ENCODE results near the gene GCLC. TPM values are rescaled to one million over a fixed set of nuclear protein-coding genes. Genes with fewer than 3 reads are reported as not detected.

The GCLC gene
- total RNA-seq, 1 experiment from 2014 or later = 33.5 TPM

DNA sequence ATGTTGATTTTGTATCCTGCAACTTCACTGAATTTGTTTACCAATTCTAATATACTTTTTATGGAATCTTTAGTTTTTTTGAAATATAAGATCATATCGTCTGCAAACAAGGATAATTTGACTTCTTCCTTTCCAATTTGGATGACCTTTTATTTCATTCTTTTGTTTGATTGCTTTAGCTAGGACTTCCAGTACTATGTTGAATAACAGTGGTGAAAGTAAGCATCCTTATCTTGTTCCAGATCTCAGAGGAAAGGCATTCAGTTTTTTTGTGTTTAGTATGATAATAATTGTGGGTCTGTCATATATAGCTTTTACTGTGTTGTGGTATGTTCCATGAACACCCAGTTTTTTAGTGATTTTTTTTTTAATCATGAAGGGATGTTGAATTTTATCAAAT, 75.7 kb downstream of the GCLC start:
- H3K4me3 ChIP-seq (ENCODE audit: low read depth, low read length, poor library complexity, severe bottlenecking) = no peak overlapping the region
- ChIA-PET CTCF (no interaction called here), POLR2A (ENCODE audit: low non-redundant PET) (no interaction called here)
- H3K36me3 ChIP-seq (ENCODE audit: insufficient read depth, low read length, poor library complexity, severe bottlenecking) = no peaks in the 10 kb centered on the region
- intact Hi-C loops (cut with micrococcal nuclease; ENCODE audit: unreplicated experiment) = no loop called here
- TF ChIP-seq, protein P1, sequence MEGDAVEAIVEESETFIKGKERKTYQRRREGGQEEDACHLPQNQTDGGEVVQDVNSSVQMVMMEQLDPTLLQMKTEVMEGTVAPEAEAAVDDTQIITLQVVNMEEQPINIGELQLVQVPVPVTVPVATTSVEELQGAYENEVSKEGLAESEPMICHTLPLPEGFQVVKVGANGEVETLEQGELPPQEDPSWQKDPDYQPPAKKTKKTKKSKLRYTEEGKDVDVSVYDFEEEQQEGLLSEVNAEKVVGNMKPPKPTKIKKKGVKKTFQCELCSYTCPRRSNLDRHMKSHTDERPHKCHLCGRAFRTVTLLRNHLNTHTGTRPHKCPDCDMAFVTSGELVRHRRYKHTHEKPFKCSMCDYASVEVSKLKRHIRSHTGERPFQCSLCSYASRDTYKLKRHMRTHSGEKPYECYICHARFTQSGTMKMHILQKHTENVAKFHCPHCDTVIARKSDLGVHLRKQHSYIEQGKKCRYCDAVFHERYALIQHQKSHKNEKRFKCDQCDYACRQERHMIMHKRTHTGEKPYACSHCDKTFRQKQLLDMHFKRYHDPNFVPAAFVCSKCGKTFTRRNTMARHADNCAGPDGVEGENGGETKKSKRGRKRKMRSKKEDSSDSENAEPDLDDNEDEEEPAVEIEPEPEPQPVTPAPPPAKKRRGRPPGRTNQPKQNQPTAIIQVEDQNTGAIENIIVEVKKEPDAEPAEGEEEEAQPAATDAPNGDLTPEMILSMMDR (conservative IDR thresholded peaks at IDR 0.05; ENCODE audit: low read depth, low read length) = no peak
- TF ChIP-seq EZH2 (IDR thresholded peaks at IDR 0.05; ENCODE audit: borderline replicate concordance, low read depth, low read length, poor library complexity, severe bottlenecking) = no peak
- no TSS peak for BruUV-seq (replicated peaks)
- H3K4me1 ChIP-seq (ENCODE audit: insufficient read depth, low read length, poor library complexity, severe bottlenecking) = no peaks in the 10 kb centered on the region
- H3K27me3 ChIP-seq (replicated peaks; ENCODE audit: insufficient read depth, low read depth, low read length, poor library complexity) = peaks cover 9% of the 10 kb centered on the region
- H3K9me3 ChIP-seq (ENCODE audit: low read depth, low read length, poor library complexity, severe bottlenecking) = no peaks in the 10 kb centered on the region
- H3K27ac ChIP-seq (ENCODE audit: low read depth, low read length, poor library complexity, severe bottlenecking) = no peak overlapping the region
- DNase-seq (ENCODE audit: low spot score) = no peak

DNA sequence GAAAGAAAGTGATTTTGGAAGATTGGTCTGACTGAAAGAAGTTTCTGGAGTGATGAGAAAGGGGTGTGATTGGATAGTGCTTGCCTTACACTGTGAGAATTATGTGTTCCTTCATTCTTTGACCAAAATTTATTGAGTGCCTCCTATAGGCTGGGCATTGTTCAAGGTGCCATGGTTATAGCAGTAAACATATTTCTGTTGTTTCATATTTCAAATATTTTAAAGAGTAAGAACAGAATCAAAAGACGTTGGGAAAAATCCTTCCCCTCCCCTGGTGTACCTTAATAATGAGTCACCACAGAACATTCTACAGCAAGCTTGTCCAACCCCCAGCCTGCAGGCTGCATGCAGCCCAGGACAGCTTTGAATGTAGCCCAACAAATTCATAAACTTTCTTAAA, 78.6 kb downstream of the GCLC start:
- Histone ChIP-seq H3K9me3 (ENCODE audit: low read depth, low read length, poor library complexity, severe bottlenecking) (no peaks in the 10 kb centered on the region), H3K27ac (ENCODE audit: low read depth, low read length, poor library complexity, severe bottlenecking) (no peak overlapping the region), H3K27me3 (replicated peaks; ENCODE audit: insufficient read depth, low read depth, low read length, poor library complexity) (peaks cover 3% of the 10 kb centered on the region), H3K4me1 (ENCODE audit: insufficient read depth, low read length, poor library complexity, severe bottlenecking) (no peaks in the 10 kb centered on the region), H3K36me3 (ENCODE audit: insufficient read depth, low read length, poor library complexity, severe bottlenecking) (no peaks in the 10 kb centered on the region), H3K4me3 (ENCODE audit: low read depth, low read length, poor library complexity, severe bottlenecking) (no peak overlapping the region)
- DNase-seq (ENCODE audit: low spot score) = no peak
- CTCF ChIA-PET = no interaction called here
- no peak for TF ChIP-seq EZH2 (IDR thresholded peaks at IDR 0.05; ENCODE audit: borderline replicate concordance, low read depth, low read length, poor library complexity, severe bottlenecking)
- TF ChIP-seq, protein P1 (conservative IDR thresholded peaks at IDR 0.05; ENCODE audit: low read depth, low read length) = no peak
- POLR2A ChIA-PET (ENCODE audit: low non-redundant PET) = no interaction called here
- no TSS peak for BruUV-seq (replicated peaks)
- intact Hi-C loops (cut with micrococcal nuclease; ENCODE audit: unreplicated experiment) = no loop called here

DNA sequence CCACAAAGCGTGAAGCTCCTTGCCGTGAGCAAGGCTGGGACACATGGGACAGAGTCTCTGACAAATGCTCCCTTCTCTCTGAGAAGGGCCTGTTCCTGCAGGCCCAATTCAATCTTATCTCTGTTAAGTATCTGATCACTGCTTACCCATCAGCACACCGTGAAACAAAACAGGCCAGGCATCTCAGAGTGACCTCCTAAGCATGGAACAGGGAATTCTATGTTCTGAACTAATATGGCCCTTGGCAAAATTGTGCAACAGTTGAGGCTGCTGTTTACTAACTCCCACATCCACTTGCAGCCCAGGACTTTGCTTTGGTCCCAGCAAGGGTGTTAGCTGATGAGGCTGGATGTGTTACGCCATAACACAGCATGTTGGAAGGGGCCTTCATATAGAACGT, 79.2 kb downstream of the GCLC start:
- TF ChIP-seq, protein P1 (conservative IDR thresholded peaks at IDR 0.05; ENCODE audit: low read depth, low read length) = no peak
- no peak for TF ChIP-seq EZH2 (IDR thresholded peaks at IDR 0.05; ENCODE audit: borderline replicate concordance, low read depth, low read length, poor library complexity, severe bottlenecking)
- H3K27me3 ChIP-seq (replicated peaks; ENCODE audit: insufficient read depth, low read depth, low read length, poor library complexity) = peaks cover 3% of the 10 kb centered on the region
- H3K4me1 ChIP-seq (ENCODE audit: insufficient read depth, low read length, poor library complexity, severe bottlenecking) = no peaks in the 10 kb centered on the region
- BruUV-seq (replicated peaks) = no TSS peak
- intact Hi-C loops (cut with micrococcal nuclease; ENCODE audit: unreplicated experiment) = no loop called here
- H3K36me3 ChIP-seq (ENCODE audit: insufficient read depth, low read length, poor library complexity, severe bottlenecking) = no peaks in the 10 kb centered on the region
- CTCF ChIA-PET = no interaction called here
- no peak overlapping the region for H3K4me3 ChIP-seq (ENCODE audit: low read depth, low read length, poor library complexity, severe bottlenecking)
- H3K27ac ChIP-seq (ENCODE audit: low read depth, low read length, poor library complexity, severe bottlenecking) = no peak overlapping the region
- no peak for DNase-seq (ENCODE audit: low spot score)
- POLR2A ChIA-PET (ENCODE audit: low non-redundant PET) = no interaction called here
- no peaks in the 10 kb centered on the region for H3K9me3 ChIP-seq (ENCODE audit: low read depth, low read length, poor library complexity, severe bottlenecking)

Data from A673 (cell line).